ENCODE results near the gene GPR142.

The GPR142 gene

DNA sequence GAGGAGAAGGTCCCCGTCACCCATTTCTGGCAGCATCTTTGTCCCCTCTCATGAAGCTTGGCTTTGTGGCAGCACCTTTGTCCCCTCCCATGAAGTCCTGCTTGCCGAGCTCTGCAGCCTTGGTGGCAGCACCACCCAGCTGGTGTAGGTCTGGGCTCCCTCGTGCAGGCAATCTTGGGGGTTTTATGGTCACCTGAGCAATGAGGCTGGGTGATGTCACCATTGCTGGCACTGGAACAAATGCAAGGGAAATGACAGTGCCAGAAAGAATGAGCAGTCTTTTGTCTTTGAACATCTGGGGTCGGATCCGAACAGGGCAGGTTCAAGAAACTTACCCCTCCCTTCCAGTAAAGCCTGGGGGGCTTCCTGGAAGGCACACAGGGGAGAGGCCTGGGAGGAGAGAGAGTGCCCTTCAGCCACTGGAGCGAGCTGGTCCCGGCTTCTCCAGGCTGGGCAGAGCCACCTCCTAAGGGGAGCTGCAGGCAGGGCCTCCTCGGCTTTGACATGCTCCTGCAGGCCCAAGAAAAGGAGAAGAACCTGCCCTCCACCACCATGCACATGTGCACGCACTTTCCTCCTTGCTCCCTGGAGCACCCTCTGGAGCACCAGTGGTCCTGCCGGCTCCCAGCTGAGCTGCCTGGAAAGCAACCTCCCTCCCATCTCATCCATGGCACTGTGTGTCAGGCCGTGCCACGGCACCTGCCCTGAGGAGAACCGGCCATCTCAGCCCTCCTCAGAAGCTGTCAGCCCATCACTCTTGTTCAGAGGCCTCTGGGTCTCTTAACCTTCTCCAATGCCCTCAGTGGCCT, 21.7 kb upstream of the GPR142 start:
- no peak for DNase-seq (ENCODE audit: low read depth)

DNA sequence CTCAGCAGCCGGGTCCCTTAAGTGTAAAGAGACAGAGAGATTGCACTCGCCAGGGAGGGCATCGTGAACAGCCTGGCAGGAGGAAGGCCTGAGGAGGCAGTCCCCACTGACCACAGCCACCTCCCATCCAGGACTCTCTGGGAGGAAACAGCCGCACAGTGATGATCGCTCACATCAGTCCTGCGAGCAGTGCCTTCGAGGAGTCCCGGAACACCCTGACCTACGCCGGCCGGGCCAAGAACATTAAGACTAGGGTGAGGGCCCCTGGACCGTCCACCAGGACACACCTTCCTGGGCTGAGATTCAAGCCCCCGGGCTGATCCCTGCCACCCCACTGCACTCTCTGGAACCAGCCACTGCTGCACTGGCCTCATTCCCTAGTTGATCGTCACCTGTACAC, 19.7 kb upstream of the GPR142 start:
- DNase-seq (ENCODE audit: low read depth): no peak

DNA sequence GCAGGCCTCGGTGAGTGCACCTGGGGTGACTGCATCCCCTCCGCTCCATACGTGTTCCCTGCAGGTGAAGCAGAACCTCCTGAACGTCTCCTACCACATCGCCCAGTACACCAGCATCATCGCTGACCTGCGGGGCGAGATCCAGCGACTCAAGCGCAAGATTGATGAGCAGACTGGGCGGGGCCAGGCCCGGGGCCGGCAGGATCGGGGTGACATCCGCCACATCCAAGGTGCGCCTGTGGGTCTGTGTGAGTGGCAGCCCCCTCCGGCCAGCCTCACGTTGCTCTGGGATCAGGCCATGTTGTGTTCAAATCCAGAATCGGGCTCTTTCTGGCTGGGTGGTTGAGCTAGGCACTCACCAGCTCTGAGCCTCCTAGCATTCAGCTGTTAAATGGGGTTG, 18.2 kb upstream of the GPR142 start:
- DNase-seq (ENCODE audit: low read depth): no peak

DNA sequence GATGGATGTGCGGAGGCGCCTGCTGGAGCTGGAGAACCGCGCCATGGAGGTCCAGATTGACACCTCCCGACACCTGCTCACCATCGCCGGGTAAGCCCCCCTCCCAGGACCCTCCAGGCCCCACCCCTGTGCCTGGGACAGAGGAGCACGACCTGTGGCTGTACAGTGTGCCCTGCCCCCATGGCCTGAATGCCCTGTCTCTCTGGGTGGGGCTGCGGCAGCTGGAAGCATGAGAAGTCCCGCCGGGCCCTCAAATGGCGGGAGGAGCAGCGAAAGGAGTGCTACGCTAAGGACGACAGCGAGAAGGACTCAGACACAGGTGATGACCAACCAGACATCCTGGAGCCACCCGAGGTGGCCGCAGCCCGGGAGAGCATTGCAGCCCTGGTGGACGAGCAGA, 16.8 kb upstream of the GPR142 start:
- DNase-seq (ENCODE audit: low read depth): no peak

DNA sequence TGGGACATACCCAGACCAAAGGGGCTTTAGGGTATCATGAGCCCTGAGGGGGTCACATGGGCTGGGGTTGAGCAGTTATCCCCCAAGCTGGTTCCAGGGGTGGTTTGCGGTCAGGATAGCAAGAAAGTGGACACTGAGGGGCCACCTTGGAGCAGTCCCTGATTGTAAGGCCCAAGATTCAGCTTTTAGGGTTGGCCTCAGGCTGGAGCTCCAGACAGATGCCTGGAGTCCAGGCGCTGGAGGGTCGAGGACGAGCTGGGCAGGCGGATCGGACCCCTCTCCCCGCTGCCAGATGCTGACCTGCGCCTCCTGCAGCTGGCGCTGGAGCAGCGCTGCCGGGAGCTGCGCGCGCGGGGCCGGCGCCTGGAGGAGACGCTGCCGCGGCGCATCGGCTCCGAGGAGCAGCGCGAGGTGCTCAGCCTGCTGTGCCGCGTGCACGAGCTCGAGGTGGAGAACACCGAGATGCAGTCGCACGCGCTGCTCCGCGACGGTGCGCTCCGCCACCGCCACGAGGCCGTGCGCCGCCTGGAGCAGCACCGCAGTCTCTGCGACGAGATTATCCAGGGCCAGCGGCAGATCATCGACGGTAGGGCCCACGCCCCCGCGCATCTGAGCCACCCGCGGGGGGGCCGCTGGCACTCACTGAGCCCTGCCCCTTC, 15.6 kb upstream of the GPR142 start:
- no peak for DNase-seq (ENCODE audit: low read depth)

DNA sequence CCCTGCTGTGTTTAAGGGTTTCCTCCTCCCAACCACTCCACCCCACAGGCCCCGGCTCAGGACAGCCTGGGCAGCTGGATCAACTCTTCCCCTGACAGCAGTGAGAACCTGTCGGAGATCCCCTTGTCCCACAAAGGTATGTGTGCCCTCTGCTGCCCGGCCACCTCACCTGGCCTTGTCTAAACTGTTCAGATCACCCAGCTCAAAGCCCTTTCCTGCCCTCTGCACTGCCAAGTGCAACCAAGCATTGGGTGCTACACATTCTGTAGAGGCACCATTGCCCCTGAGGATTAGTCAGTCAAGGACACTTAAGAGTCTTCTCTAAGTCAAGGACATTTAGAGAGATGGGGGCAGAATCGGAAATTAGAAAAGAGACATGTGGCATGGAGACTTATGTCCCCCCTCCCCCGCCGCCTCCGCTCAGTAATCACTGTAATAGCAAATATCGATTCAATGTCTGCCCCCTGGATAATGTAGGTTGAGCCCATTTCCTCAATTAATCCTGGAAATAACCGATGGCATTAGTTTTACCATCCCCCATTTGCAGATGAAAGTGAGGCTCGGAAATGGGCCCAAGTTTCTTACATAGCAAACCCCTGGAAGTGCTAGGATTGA, 13.8 kb upstream of the GPR142 start:
- DNase-seq (ENCODE audit: low read depth): no peak

DNA sequence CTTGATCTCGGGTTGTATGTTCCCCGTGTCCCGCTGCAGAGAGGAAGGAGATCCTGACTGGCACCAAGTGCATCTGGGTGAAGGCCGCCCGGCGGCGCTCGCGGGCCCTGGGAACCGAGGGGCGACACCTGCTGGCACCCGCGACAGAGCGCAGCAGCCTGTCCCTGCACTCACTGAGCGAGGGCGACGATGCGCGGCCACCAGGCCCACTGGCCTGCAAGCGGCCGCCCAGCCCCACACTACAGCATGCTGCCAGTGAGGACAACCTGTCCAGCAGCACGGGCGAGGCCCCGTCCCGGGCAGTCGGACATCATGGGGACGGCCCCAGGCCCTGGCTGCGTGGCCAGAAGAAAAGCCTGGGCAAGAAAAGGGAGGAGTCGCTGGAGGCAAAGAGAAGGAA, 13.2 kb upstream of the GPR142 start:
- DNase-seq (ENCODE audit: low read depth): no peak

DNA sequence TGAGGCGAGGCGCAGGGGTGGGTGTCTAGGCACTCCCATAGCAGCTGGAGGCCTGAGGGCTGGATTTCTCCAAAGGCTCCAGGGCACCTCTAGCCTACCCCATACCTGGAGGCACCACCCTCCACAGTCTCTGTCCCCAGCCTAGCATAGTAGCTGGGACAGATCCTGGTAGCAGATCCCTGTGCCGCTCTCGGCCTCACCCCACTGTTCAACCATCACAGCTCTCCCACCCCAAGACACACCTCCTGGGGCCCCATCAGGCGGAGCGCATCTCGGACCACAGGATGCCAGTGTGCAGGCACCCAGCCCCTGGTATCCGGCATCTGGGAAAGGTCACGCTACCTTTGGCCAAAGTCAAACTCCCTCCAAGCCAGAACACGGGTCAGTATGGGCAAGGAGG, 12.7 kb upstream of the GPR142 start:
- DNase-seq (ENCODE audit: low read depth): no peak

DNA sequence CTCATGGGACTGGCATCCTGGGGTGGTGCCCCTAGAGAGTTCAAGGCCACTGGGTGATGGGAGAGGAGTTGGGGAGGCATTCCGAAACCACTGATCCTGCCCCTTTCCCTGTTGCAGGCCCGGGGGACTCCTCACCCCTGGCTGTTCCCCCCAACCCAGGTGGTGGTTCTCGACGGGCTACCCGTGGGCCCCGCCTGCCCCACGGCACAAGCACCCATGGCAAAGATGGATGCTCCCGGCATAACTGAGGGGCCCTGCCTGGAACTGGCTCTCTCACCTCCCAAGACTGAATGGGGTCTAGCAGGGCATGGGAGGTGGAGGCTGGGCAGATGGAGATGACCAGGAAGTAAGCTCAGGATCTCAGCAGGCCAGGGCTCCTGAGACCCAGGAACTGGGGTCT, 12.2 kb upstream of the GPR142 start:
- no peak for DNase-seq (ENCODE audit: low read depth)

DNA sequence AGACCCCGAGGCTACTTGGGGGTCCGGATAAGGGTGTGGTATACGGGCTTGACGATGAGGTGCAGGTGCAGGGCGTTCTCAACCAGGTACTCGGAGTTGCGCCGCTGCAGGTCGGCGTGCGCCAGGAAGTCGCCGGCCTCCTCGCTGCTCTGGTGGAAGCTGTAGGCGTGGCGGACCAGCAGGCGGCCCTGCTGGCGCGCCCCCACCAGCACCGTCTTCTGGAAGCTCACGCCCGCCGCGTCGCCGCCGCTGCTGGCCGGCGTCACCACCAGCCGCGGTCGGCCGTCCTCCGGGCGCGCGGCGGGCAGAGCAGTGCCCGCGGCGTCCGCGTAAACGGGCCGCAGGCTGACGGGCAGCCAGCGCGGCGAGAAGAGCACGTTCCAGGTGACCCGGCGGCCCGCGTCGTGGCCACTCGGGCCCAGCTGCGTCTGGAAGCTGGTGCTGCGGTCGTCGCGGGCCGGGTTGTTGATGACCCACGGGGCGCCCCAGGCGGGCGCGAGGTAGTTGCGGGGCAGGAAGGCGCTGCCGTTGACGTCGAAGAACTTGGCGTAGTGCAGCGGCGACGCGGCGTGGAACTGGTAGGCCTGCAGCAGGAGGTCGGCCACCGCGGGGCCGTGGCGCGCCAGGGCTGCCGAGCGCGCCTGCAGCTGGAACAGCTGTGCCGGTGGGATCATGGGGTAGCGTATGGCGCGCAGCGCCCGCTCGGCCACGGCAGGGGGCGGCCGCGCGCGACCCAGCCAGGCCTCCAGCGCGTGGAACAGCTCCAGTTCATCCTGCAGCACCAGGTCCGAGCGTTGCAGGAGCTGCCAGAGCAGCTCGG, 10.4 kb upstream of the GPR142 start:
- no peak for DNase-seq (ENCODE audit: low read depth)

DNA sequence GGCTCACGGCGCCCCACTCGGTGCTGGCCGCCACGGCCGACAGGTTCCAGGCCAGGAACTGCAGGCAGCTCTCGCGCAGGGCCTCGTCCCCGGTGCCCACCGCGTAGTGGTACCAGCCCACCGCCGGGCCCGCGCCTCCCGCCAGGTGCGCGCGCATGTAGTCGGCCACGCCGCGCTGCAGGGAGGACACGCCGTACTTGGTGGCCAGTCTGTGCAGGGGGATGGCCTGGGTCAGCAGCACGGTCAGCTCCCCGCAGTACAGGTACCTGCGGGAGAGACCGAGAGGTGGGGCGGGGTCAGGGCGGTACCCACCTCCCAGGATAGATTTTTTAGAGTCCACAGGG, 9.9 kb upstream of the GPR142 start:
- DNase-seq (ENCODE audit: low read depth): no peak

DNA sequence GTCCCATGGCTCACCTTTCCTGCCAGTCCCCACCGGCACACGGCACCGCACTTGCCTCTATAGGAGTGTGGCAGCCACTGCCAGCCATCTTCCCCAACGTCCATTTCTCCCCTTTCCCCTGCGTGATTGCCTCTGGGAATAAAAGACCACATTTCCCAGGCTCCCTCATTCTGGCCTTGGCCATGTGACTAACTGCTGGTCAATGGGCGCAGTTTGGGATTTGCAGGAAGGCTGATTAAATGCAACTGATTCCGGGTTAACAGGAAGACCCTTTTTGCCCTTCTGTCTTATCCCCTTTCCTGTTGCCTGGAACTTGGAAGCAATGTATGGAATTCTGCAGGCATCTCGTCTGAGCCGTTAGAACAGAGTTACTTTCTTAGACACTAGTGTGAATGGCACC, 8.6 kb upstream of the GPR142 start:
- no peak for DNase-seq (ENCODE audit: low read depth)

DNA sequence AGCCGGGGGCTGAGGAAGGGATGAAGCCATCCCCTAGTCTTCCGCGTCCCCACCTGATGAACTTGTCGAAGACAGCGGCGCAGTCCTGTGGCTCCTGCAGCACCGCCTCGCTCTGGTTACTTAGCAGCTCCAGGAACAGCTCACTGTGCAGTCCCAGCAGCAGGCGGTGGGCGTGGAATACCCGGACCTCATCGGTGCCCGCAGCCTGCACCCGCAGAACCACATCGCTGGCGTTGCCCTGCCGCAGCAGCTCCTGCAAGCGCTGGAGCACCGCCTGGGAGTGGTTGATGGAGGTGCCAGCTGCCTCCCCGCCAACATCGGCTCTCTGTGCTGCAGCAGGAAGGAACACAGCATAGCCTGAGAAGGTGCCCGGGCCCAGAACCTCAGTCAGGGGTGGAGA, 7.4 kb upstream of the GPR142 start:
- no peak for DNase-seq (ENCODE audit: low read depth)

DNA sequence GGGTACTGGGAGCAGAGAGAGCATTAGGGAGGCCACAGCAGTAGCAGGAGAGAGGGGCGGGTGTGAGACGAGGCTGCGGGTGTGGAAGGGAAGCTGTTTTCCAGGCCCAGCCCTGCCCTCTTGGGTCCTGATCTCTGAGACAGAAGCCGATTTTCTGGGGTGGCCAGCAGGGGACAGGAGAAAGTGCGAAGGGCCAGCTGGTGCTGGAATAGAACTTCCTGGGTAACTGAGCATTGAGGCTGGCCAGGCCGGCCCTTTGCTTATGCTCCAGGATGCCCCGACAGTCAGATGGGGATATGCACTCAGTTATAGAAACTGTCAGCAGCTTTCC, 6.4 kb upstream of the GPR142 start:
- no peak for DNase-seq (ENCODE audit: low read depth)

DNA sequence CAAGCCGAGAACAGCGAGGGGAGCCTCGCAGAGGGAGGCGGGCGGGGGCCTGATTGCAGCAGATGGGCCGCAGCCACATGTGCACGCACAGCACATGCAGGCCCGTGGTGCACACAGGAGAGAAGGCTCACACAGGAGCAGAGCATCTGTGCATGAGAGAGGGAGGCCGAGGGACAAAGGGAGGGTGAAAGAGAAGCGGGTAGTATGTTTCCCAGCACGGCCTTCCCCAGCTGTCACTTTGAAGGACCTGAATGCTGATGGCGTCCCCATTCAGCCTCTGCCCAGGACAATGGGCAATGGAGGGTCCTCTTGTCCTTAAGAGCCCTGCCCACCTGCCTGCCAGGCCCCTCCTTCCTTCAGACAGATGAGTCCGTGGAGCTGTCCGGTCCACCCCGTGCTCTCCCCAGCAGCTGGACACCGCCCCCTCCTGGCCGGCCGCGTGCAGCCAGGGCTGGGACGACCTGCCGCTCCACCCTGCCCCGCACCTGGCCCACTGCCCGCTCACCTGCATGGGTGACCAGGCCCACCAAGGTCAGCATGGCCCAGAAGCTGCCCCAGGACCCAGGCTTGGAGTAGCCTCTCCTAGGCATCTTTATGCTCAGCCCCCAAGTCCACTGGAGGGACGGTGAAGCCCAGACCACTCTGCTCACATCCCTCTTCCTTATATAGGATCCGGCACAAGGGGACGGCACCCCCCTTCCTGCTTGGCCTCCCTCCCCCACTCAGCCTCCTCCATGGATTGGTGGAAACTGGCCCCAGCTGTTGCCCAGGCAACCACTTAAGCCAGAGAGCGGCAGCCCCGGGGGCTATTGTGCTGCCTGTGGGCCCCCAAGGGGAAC, 5.9 kb upstream of the GPR142 start, which contains the start of gene BTBD17:
TSS of gene BTBD17 (minus strand) at position 639 of the 839 bp plus-strand sequence. CDS start at position 590, 49 bp downstream.
- peak; percentile 13 for DNase-seq (ENCODE audit: low read depth)

DNA sequence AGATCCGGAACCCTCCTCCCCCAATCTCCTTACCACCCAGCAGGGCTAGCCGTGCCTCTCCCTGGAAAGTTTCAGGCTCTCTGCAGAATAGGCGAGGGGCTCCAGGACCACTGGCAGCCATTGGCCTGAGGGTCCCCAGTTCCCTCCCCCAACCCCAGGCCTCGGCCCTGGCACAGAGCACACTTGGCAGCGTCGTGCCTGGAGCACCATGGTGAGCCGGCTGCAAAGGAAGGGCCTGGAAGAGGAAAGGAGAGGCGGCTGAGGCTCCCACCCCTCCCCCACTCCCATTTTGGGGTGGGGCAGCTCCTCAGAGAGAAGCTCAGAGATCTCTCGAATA, 5.3 kb upstream of the GPR142 start:
- no peak for DNase-seq (ENCODE audit: low read depth)

DNA sequence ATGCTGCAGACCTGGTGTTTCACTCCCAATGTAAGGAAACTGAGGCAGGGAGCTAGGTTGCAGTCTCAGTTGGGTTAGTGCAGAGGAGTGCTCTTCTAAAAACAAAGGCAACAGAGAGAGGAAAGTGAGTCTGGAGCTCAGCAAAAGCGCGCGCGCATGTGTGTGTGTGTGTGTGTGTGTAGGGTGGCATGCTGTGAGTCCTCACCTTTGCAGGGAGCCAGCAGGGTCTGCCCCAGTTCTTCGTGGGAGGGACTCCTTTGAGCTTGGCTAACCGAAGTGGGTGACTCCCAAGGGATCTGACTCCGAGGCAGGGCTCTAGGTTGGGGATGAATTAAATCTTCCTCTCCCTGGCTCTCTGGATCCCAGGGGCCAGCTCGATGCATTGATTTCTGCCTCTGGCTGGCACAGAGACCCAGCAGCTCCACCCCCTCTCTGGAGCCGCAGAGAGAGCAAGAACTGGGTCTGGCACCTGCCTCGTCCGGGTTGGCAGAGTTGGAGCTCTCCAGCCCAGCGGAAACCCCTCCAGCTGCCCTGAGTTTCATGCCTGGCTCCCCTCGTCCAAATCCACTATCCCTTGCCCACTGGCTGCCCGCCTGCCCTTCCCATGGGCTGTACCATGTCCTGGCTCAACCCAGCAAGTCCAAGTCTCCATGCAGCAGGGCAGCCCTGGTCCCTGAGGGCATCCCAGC, 4.4 kb upstream of the GPR142 start:
- DNase-seq (ENCODE audit: low read depth): no peak

DNA sequence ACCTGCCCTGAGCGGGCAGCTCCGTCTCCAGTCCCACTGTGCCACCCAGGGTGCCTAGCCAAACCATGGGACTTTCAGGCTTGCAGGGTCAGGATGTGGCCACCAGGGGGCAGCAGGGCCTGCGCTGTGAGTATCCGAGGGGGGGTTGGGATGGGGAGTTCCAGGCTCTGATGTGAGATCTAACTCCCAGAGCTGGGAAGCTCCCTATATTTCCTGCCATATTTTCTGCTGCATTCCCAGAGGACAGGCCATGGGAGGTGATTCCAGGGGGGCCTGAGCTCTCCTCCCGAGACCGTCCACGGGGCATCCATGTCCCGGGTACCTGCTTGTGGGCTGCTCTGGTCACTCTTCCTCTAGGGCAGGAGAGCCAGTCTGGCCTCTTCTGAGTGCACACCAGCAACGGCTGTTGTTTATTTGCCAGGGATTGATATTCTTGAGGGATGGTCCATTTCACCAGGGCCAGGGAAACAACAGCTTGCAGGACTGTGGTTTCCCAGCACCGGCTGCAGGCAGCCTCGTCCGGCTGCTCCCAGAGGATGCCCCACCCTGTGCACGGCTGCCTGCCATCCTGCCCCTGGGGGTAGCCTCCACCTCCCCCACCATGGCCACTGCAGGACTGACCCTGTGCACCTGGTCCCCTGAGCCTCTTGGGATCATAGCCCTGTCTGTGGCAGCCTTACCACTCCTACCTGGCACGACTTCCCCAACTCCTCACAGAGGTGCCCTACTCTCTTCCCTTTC, 1.2 kb downstream of the GPR142 start:
- DNase-seq (ENCODE audit: low read depth): peak; percentile 27

DNA sequence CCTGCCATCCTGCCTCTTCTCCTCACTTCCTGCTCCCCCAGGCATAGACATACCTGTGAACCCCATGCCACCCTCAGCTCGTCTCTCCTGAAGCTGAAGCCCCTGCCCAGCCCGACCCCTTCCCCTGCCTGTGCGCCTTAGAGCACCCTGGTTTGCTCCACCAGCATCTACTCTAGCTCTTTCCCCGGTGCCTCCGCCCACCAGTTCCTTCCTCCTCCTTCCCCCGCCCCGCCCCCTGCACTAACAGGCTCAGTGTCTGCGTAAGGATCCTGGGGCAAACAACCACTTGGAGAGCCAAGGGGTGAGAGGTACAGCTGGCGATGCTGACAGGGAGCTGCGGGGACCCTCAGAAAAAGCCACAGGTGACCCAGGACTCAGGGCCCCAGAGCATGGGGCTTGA, 1.9 kb downstream of the GPR142 start:
- DNase-seq (ENCODE audit: low read depth): no peak

DNA sequence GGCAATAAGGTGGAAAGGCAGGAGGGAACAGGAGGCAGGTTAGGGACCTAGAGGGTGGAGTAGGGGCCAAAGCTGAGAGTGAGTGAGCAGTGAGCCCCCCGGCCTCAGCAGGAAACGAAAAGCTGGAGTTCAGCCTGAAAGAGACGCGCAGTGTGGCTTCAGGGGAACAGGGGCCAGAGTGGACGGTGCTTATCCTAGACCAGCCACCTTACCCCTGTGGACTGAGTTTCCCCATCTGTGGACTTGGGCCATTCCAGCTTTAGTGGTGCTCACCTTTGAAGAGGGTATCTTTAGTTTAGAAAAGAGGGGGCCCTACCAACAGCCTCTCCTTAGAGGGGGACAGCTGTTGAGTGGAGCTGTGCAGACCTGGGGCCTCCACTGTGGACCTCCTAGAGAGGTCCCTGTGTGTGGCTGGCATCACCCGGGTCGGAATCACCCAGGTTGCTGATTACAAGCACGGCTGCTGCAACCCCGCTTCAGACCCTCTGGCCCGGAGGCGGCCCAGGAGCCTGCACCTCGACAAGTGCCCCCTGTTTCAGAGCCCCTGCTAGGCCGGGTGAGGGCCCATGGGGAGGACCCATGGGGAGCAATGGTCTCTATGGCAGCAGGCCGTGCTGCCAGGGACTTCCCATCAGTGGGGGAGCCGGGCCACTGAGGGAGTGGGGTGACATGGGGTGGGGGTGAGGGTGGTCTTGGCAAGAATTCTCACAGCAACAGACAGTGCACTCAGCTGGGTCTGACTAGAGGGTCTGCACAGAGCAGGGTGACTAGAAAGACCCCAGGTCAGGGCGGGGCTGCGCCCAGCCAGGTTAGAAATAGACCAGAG, 2.6 kb downstream of the GPR142 start:
- no peak for DNase-seq (ENCODE audit: low read depth)
